ENCODE measurements around the gene RBM38.

RBM38 gene

GRCh38 chr20:57438552-57438951 is 47.4 kb downstream of the RBM38 start:
- no peak for DNase-seq

- no peak for DNase-seq
Measured at GRCh38 chr20:57439432-57439831, 48.2 kb downstream of the RBM38 start.

- no peak for DNase-seq
Measured at GRCh38 chr20:57439993-57440392, 48.8 kb downstream of the RBM38 start.

GRCh38 chr20:57440678-57441509 is 49.7 kb downstream of the RBM38 start:
- no peak for DNase-seq

- DNase-seq: no peak
Measured at GRCh38 chr20:57441510-57442154, 50.4 kb downstream of the RBM38 start.

- DNase-seq: no peak
Measured at GRCh38 chr20:57442158-57442887, 51.1 kb downstream of the RBM38 start.

GRCh38 chr20:57442888-57443239 is 51.7 kb downstream of the RBM38 start:
- no peak for DNase-seq

- DNase-seq: no peak
Measured at GRCh38 chr20:57443349-57444265, 52.4 kb downstream of the RBM38 start.

- DNase-seq: no peak
Measured at GRCh38 chr20:57444394-57445048, 53.3 kb downstream of the RBM38 start.

- no peak for DNase-seq
Measured at GRCh38 chr20:57445298-57445697, 54.1 kb downstream of the RBM38 start.

GRCh38 chr20:57445774-57446173 is 54.6 kb downstream of the RBM38 start:
- no peak for DNase-seq

- DNase-seq: no peak
Measured at GRCh38 chr20:57448764-57449354, 57.7 kb downstream of the RBM38 start.

GRCh38 chr20:57449398-57450354 is 58.5 kb downstream of the RBM38 start:
- no peak for DNase-seq

- no peak for DNase-seq
Measured at GRCh38 chr20:57450419-57450818, 59.2 kb downstream of the RBM38 start.

- peak; percentile 59 for DNase-seq
Measured at GRCh38 chr20:57450931-57451330, 59.7 kb downstream of the RBM38 start.

GRCh38 chr20:57451431-57451794 is 60.2 kb downstream of the RBM38 start:
- no peak for DNase-seq

GRCh38 chr20:57451795-57452661 is 60.8 kb downstream of the RBM38 start:
- peak; percentile 62 for DNase-seq

- no peak for DNase-seq
Measured at GRCh38 chr20:57455386-57455785, 64.2 kb downstream of the RBM38 start.

- DNase-seq: no peak
Measured at GRCh38 chr20:57456116-57456515, 64.9 kb downstream of the RBM38 start.

Data from activated CD8-positive, alpha-beta memory T cell treated with anti-CD3 and anti-CD28 coated beads for 24 hours (primary cell).